ENCODE results near the gene SEZ6L.

Gene SEZ6L

DNA sequence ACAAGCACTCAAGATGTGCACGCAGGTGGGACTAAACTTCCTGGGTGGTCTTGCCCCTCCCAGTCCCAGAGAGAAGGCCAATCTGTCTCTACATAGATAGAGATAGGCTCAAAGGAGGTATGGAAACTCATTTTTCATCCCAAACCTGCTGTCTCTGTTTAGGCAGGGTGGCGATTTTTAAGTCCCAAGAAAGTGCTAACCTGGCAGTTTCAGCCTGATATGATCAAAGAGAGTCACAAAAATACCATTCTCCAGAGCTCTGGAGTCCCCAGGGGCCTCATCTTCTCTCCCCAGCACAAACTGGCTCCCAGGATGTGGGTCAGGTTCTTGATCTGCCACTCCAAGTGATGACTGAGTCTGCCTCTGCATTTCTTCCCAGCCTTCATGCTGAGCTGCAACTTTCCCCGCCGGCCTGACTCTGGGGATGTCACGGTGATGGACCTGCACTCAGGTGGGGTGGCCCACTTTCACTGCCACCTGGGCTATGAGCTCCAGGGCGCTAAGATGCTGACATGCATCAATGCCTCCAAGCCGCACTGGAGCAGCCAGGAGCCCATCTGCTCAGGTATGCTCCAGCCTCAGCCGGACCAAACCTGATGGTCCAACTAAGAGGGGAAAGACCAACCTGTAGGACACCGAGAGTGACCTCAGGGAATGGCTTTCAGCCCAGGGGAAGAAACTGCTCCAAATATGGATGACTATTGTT lies 129.5 kb downstream of the SEZ6L start:
- DNase-seq (ENCODE audit: low read depth), result no peak

DNA sequence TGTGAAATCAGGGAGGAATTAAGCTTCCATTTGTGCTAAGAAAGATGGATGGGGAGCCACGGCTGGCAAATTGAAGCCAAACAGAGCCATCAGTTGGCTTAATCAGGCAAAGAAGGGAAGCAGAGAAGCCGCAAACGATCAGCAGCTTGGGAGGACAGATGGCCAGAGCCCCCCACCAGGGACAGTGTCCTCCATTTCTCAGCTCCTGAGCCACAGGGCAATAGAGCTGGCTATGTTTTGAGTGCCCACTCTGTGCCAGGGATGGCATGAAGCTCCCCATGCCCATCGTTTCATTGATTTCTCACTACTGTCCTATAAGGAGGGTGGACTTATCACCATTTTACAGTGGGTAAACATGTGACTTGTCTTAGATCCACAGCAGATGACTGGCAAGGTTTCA lies 133.5 kb downstream of the SEZ6L start:
- DNase-seq (ENCODE audit: low read depth), result no peak

- no peak for DNase-seq (ENCODE audit: low read depth)
Observed at GRCh38 chr22:26303475-26303874, 134.2 kb downstream of the SEZ6L start.

DNA sequence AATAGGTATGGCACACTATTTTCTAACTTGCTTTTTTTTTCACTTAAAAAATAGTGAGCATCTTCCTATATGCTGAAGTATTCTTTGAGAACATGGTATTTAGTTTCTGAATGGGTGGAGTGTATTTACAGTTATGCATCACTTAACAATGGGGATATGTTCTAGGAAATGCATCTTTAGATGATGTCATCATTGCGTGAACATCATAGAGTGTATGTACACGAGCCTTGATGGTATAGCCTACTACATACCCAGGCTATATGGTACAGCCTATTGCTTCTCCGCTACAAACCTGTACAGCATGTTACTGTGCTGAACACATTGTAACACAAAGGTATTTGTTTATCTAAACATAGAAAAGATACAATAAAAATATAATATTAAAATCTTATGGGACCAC lies 135.5 kb downstream of the SEZ6L start:
- no peak for DNase-seq (ENCODE audit: low read depth)

GRCh38 chr22:26308467-26308866 lies 139.2 kb downstream of the SEZ6L start:
- DNase-seq (ENCODE audit: low read depth), result no peak

GRCh38 chr22:26310616-26311015 lies 141.4 kb downstream of the SEZ6L start:
- DNase-seq (ENCODE audit: low read depth), result no peak

DNA sequence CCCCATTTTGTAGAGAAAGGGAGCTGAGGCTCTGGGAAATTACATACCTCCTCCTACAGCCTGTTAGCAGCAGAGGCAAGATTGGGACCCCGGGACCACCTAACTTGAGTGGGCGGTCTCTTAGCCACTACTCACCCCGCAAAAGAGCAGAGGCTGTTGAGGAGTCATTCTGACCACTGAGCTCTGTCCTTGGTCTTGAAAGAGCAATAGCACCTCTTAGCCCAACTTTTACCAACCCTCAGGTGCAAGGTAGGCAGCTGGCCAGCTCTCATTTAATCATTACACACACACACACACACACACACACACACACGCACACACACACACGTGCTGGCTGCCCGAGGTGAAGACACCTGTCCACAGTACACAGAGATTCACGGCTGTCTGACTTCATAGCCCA lies 144.0 kb downstream of the SEZ6L start:
- DNase-seq (ENCODE audit: low read depth), result no peak

DNA sequence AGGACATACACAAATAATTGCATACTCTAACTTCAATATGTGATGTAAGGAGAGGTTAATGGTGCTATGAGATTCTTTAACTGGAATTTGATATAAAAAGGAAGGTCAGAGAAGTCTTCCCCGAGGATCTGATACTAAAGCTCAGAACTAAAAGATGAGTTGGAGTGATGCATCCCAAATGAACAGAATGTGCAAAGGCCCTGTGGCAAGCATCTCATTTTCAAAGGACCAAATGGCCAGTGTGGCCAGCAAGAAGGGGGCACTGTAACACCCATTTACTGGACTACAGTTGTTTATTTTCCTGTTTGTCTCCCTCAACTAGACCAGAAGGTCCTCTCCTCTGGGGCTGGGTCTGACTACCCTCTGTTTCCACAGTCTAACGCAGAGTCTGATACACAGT lies 144.9 kb downstream of the SEZ6L start:
- DNase-seq (ENCODE audit: low read depth), result no peak

DNA sequence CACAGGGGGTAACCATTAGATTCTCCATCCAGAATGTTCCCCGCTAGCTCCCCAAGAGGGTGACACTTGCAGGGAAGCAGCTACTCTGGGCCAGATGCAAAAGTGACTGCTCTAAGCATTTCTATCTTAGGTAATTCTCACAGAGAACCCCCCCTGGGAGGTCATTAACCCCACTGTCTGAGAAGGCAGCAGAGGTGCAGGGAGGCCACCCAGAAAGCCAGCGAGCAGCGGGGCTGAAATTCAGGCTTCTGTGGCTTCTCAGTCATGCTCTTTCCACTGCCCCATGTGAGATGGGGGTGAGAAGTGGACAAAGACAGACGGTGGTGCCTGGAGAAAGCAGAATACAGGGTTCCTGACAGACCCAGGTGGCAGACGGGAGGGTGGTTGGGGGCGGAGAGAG lies 145.4 kb downstream of the SEZ6L start:
- DNase-seq (ENCODE audit: low read depth), result no peak

DNA sequence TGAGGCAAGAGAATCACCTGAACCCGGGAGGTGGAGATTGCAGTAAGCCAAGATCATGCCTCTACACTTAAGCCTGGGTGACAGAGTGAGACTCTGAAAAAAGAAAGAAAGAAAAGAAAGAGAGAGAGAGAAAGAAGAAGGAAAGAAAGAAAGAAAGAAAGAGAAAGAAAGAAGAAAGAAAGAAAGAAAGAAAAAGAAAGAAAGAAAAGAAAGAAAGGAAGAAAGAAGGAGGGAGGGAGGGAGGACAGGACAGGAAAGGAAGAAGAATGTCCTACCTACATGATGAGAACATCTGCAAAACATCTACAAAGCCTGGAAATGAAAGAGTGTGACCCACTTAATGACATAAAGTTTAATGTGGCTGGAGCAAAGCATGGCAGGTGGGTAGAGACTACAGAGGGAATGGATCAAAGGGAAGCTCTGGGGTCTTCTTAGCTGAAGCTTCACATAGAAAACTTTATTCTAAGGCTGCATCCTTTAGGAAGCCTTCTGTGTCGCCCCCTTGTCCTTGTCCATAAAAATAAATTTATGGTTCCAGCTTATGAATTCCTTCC lies 147.5 kb downstream of the SEZ6L start:
- no peak for DNase-seq (ENCODE audit: low read depth)

DNA sequence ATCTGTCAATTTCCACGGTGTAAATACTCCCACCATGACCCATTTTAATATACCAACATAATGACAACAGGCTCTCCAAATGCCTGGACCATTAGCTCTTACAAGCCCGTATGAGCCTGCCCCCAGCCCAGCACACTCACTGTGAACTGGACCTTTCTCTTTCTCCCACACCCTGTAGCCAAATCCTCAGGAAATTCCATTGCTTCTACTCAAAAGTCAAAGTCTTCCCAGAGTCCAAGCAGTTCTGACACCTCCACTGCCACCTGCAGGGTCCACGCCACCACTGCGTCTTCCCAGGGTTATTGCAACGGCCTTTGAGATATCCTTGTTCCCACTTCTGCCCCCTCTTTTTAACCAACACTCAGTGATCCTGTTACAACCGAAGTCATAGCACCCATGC lies 149.7 kb downstream of the SEZ6L start:
- DNase-seq (ENCODE audit: low read depth), result peak; percentile 76

GRCh38 chr22:26320447-26320846 lies 151.2 kb downstream of the SEZ6L start:
- DNase-seq (ENCODE audit: low read depth), result peak; percentile 4

GRCh38 chr22:26321469-26321913 lies 152.2 kb downstream of the SEZ6L start:
- peak; percentile 92 for DNase-seq (ENCODE audit: low read depth)

- DNase-seq (ENCODE audit: low read depth), result peak; percentile 98
Observed at GRCh38 chr22:26322179-26322905, 153.1 kb downstream of the SEZ6L start.

GRCh38 chr22:26323013-26323412 lies 153.8 kb downstream of the SEZ6L start:
- DNase-seq (ENCODE audit: low read depth), result peak; percentile 43

GRCh38 chr22:26324150-26324549 lies 154.9 kb downstream of the SEZ6L start:
- no peak for DNase-seq (ENCODE audit: low read depth)

DNA sequence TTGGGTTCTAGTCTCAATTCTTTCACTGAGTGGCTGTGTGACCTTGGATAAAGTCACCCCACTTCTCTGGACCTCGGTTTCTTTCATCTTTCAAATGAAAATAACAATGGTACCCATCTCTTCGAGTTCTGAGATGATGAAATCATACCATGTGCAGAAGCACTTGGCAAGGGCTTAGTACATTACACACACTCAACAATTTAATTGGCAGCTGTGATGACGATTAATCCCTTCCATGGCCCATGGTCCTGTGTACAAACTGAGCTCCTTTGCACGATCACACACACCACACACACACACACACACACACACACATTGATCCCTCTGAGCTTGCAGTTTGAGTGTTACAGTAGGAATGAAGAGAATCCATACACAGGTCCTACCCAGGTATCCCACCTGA lies 156.4 kb downstream of the SEZ6L start:
- no peak for DNase-seq (ENCODE audit: low read depth)

GRCh38 chr22:26326803-26327202 lies 157.5 kb downstream of the SEZ6L start:
- no peak for DNase-seq (ENCODE audit: low read depth)

DNA sequence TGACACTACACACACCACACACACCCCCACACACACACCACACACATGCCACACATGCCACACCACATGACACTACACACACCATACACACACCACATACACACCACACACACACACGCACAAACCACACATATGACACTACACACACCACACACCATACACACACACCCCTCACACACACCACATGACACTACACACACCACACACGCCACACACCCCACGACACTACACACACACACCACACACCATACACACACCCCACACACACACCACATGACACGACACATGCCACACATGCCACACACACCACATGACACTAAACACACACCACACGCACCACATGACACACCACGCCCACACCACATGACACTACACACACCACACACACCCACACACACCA lies 158.0 kb downstream of the SEZ6L start:
- DNase-seq (ENCODE audit: low read depth), result no peak

DNA sequence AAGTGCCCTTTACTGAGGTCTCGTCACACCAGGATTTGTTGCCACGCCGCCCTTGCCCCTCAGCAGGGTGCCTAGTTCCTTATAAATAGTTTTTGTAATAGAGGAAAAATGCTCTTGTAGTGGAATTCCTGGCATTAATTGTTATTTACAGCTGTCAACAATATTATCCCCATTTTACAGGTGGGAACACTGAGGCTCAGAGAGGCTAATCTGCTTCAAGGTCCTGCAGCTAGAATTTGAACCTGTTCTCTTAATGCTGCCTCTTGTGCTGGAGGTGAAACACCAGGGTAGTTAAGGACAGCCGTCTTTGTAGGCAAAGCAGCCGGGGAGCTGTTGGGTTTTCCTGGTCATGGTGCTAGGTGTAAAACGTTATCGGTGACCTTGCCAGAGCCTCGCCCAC lies 159.0 kb downstream of the SEZ6L start:
- no peak for DNase-seq (ENCODE audit: low read depth)

DNA sequence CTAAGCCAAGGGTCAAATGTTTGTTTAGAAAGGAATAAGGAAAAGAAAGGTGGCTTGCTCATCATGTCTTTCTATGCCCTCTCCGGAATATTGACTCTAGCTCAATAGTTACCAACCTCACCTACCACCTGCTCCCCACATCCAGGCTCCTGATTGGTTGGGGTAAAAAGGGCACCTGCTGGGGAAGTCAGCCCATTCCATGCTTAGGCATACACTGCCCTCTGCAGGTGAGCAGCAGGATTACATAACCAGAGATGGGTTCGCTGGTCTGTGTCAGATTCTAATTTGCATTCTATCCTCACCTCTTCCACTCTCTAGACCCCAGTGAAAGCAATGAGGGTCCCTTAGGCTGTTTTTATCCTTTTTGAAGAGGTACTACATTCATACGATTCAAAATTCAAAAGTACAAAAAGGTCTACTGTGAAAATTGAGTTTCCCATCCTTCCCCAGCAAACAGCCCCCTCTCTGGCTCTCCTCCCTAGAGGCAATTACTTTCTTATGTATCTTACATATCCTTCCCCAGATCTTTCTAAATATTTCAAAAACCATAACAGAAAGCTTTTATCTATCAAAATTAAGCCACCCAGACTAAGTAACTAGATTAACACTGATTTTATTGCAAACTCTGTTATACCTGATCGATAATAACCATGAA lies 161.8 kb downstream of the SEZ6L start:
- DNase-seq (ENCODE audit: low read depth), result peak; percentile 58

DNA sequence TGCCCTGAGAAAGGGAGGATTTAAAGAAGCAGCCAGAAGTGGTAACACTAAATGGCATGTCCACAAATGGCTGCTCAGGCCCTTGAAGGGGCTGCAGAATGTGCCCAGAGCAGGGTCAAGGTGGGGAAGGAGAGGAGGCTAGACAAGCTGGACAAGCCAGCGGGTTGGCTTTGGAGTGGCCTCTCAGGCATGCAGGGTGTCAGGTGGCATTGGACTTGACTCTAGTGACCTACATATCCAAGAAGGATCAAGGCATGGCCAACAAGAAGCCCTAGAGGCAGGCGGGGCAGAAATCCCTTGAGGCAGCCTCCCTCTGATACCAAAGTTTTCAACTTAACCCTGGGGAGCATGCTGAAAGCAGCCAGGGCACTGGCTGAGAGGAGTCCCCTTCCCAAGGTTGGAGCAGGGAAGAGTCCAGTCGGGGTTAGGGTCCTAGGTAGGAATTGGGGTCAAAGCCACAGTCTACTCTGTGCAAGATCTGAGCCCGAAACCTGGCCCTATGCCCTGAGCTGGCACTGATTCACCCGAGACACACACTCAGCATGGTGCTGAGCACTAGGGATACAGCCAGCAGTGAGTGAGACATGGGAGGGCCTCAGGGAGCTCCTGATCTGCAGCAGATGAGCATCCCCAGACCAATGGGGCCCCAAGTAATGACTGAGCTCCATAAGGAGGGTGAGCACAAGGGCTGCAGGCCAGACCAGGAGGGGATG lies 164.0 kb downstream of the SEZ6L start:
- no peak for DNase-seq (ENCODE audit: low read depth)
